CD4-positive, alpha-beta T cell (primary cell): ENCODE results near the gene CLSTN1. TPM values are rescaled to one million over a fixed set of nuclear protein-coding genes. Genes with fewer than 3 reads are reported as not detected.
"Not testable (repeated sequence)": the region's sequence is repeated elsewhere in the genome, so short reads cannot be mapped to it uniquely, and the experiment has no call there.

ENCODE experiments used
- ATAC-seq: fragments of 200-7000 bp; cut with Tn5 transposase; one replicate; pipeline ENCODE4 v1.10.0; 2022; ENCODE audit warnings: mild to moderate bottlenecking; ENCODE audit not compliant: poor library complexity
- CTCF ChIA-PET: fragments of 350-600 bp; sonication (Branson Sonifier 250); formaldehyde crosslinking; loops from one replicate; lab custom pipeline; 2021; ENCODE audit warnings: antibody characterized with exemption, inconsistent platforms; lab: Charles Lee
- POLR2A ChIA-PET: fragments of 350-600 bp; sonication (Branson Sonifier 250); formaldehyde crosslinking; loops from one replicate; lab custom pipeline; 2021; ENCODE audit warnings: antibody characterized with exemption, inconsistent platforms; lab: Charles Lee
- DNase-seq, 14 experiments: peaks; one replicate each; pipeline ENCODE4 v3.0.0-alpha.2; 2013 to 2020; ENCODE audit warnings: mixed read lengths in 2 of 14
- H3K27ac ChIP-seq, 2 donors: one replicate each; pipeline versions ENCODE4 v1.5.1 to v1.7.0; 2013; ENCODE audit warnings: low read length in 2 of 2, low read depth in 1 of 2, mild to moderate bottlenecking in 1 of 2
- H3K27me3 ChIP-seq, 2 experiments: 1 replicate in 1 of 2; 2 replicates in 1 of 2; pipeline versions ENCODE4 v1.6.1 to v1.7.0; 2013; ENCODE audit warnings: low read length in 2 of 2, control low read depth in 1 of 2, mild to moderate bottlenecking in 1 of 2, moderate library complexity in 1 of 2; ENCODE audit not compliant: insufficient read depth in 2 of 2, control insufficient read depth in 1 of 2
- H3K36me3 ChIP-seq: one replicate; pipeline ENCODE4 v1.6.1; 2013; ENCODE audit warnings: low read length, control low read depth; ENCODE audit not compliant: insufficient read depth
- H3K4me1 ChIP-seq: one replicate; pipeline ENCODE4 v1.6.1; 2013; ENCODE audit warnings: low read length, control low read depth; ENCODE audit not compliant: insufficient read depth
- H3K4me3 ChIP-seq: one replicate; pipeline ENCODE4 v1.5.1; 2013; ENCODE audit warnings: mild to moderate bottlenecking, low read length, moderate library complexity
- H3K9me3 ChIP-seq, 2 experiments: 1 replicate in 1 of 2; 2 replicates in 1 of 2; pipeline versions ENCODE4 v1.6.1 to v1.7.0; 2013; ENCODE audit warnings: low read length in 2 of 2, mild to moderate bottlenecking in 2 of 2, control low read depth in 1 of 2, moderate library complexity in 1 of 2; ENCODE audit not compliant: control insufficient read depth in 1 of 2, insufficient read depth in 1 of 2
- H3K27ac Mint-ChIP-seq: one replicate; pipeline ENCODE4 v1.8.0; 2020; ENCODE audit warnings: mixed read lengths
- H3K27me3 Mint-ChIP-seq: one replicate; pipeline ENCODE4 v1.8.0; 2021; ENCODE audit warnings: mixed read lengths
- H3K36me3 Mint-ChIP-seq: one replicate; pipeline ENCODE4 v1.8.0; 2021; ENCODE audit warnings: low read depth, mixed read lengths
- H3K4me1 Mint-ChIP-seq: one replicate; pipeline ENCODE4 v1.8.0; 2021; ENCODE audit warnings: low read depth, mixed read lengths
- H3K4me3 Mint-ChIP-seq: one replicate; pipeline ENCODE4 v1.8.0; 2020; ENCODE audit warnings: mild to moderate bottlenecking, mixed read lengths
- H3K9me3 Mint-ChIP-seq: one replicate; pipeline ENCODE4 v1.8.0; 2020; ENCODE audit warnings: mixed read lengths
- CTCF ChIP-seq: fragments of 200-600 bp; IDR thresholded peaks from one replicate; pipeline ENCODE4 v1.8.0; 2022; ENCODE audit warnings: antibody characterized with exemption, mild to moderate bottlenecking
- intact Hi-C, 2 experiments: fragments of 100-400 bp; cut with DNase I in 1 of 2; cut with micrococcal nuclease in 1 of 2; formaldehyde crosslinking; loops; one replicate each; pipeline versions ENCODE4 v1.15.1 to v1.9.0; 2023 to 2025; cut with DNase I, micrococcal nuclease
- total RNA-seq, 174 experiments: library from RNA in 2 of 174; stranded (reverse) in 2 of 174; gene quantifications; one replicate each; pipeline ENCODE4 v1.2.3 and lab custom pipeline; 2021 to 2026

CLSTN1 gene
- total RNA-seq, 2 experiments from 2014 or later, result 66.8 to 68.1 TPM

GRCh38 chr1:9794081-9794480, 29.7 kb downstream of the CLSTN1 start:
- H3K36me3 ChIP-seq, result no peaks in the 10 kb centered on the region
- no peaks in the 10 kb centered on the region for H3K27me3 ChIP-seq
- ChIA-PET CTCF (interaction anchor here (1.2 kb wide), 1 partner anchor 9 kb away, joined by 4 read pairs; no protein-coding TSS in a partner anchor), POLR2A (no interaction called here)
- H3K36me3 Mint-ChIP-seq, result no peaks in the 10 kb centered on the region
- TF ChIP-seq CTCF, result no peak
- H3K9me3 ChIP-seq, result no peaks in the 10 kb centered on the region
- no peak overlapping the region for H3K4me3 Mint-ChIP-seq
- intact Hi-C loops, result no loop called here
- ATAC-seq (no peak), DNase-seq (no peak)
- H3K27ac ChIP-seq, result no peak overlapping the region
- peak overlapping the region; percentile 53 for H3K27ac Mint-ChIP-seq
- H3K4me1 Mint-ChIP-seq, result peaks cover 62% of the 10 kb centered on the region
- no peaks in the 10 kb centered on the region for H3K9me3 Mint-ChIP-seq
- H3K27me3 Mint-ChIP-seq, result no peaks in the 10 kb centered on the region
- peaks cover 18% of the 10 kb centered on the region for H3K4me1 ChIP-seq
- no peak overlapping the region for H3K4me3 ChIP-seq

- Mint-ChIP-seq H3K27ac (peak overlapping the region; percentile 53), H3K9me3 (no peaks in the 10 kb centered on the region)
These were observed 30.5 kb downstream of the CLSTN1 start for GRCh38 chr1:9793291-9793690.

GRCh38 chr1:9792156-9793042, 31.4 kb downstream of the CLSTN1 start:
- no peak overlapping the region for H3K27ac Mint-ChIP-seq
- H3K4me3 Mint-ChIP-seq, result no peak overlapping the region
- no peak for DNase-seq
- ChIA-PET POLR2A (no interaction called here), CTCF (no interaction called here)
- Histone ChIP-seq H3K9me3 (no peaks in the 10 kb centered on the region), H3K27ac (no peak overlapping the region), H3K27me3 (no peaks in the 10 kb centered on the region), H3K36me3 (no peaks in the 10 kb centered on the region), H3K4me3 (no peak overlapping the region), H3K4me1 (peaks cover 11% of the 10 kb centered on the region)
- ATAC-seq, result no peak
- intact Hi-C loops, result no loop called here
- H3K27me3 Mint-ChIP-seq, result no peaks in the 10 kb centered on the region
- no peaks in the 10 kb centered on the region for H3K36me3 Mint-ChIP-seq
- no peak for TF ChIP-seq CTCF
- H3K4me1 Mint-ChIP-seq, result peaks cover 58% of the 10 kb centered on the region
- no peaks in the 10 kb centered on the region for H3K9me3 Mint-ChIP-seq

More at GRCh38 chr1:9793291-9793690, 30.5 kb downstream of the CLSTN1 start:
- ChIA-PET POLR2A (no interaction called here), CTCF (no interaction called here)
- H3K27me3 Mint-ChIP-seq, result no peaks in the 10 kb centered on the region
- Histone ChIP-seq H3K27ac (no peak overlapping the region), H3K4me1 (peaks cover 10% of the 10 kb centered on the region), H3K4me3 (no peak overlapping the region), H3K9me3 (no peaks in the 10 kb centered on the region), H3K27me3 (no peaks in the 10 kb centered on the region), H3K36me3 (no peaks in the 10 kb centered on the region)
- H3K4me1 Mint-ChIP-seq, result peaks cover 60% of the 10 kb centered on the region
- intact Hi-C loops, result no loop called here
- no peak overlapping the region for H3K4me3 Mint-ChIP-seq
- H3K36me3 Mint-ChIP-seq, result no peaks in the 10 kb centered on the region
- no peak for TF ChIP-seq CTCF
- DNase-seq (no peak), ATAC-seq (no peak)

GRCh38 chr1:9789700-9790099, 34.1 kb downstream of the CLSTN1 start:
- ATAC-seq, H3K27ac ChIP-seq, H3K27me3 ChIP-seq, POLR2A ChIA-PET, H3K4me3 Mint-ChIP-seq, H3K9me3 Mint-ChIP-seq, H3K36me3 ChIP-seq, H3K4me3 ChIP-seq, DNase-seq, H3K27me3 Mint-ChIP-seq, CTCF ChIA-PET, H3K36me3 Mint-ChIP-seq, H3K9me3 ChIP-seq: not testable (repeated sequence)
- Mint-ChIP-seq H3K4me1 (peaks cover 62% of the 10 kb centered on the region), H3K27ac (peak overlapping the region; percentile 71)
- peaks cover 16% of the 10 kb centered on the region for H3K4me1 ChIP-seq
- intact Hi-C loops, result loop anchor here in 1 of 2 experiments (10.0 kb wide), 1 partner anchor 155 kb away; the partner anchor contains the start of genes LZIC and NMNAT1
